SU-DHL-6 (cell line): Measurements from ENCODE around the gene SLC7A8.

Experiments
- CTCF ChIP-seq: fragments of 200-600 bp; sonication (generic); IDR thresholded peaks from one replicate; pipeline ENCODE4 v1.5.1; 2017; ENCODE audit warnings: antibody characterized with exemption, mild to moderate bottlenecking, low read length, moderate library complexity; ENCODE audit not compliant: insufficient read depth, poor library complexity, severe bottlenecking
- EZH2phosphoT487 ChIP-seq: fragments of 200-600 bp; sonication (generic), shearing (Covaris generic); conservative IDR thresholded peaks from 2 replicates; pipeline ENCODE4 v1.6.1; 2018; ENCODE audit warnings: mild to moderate bottlenecking, antibody characterized with exemption, low read length, moderate library complexity, mixed read lengths

DNA sequence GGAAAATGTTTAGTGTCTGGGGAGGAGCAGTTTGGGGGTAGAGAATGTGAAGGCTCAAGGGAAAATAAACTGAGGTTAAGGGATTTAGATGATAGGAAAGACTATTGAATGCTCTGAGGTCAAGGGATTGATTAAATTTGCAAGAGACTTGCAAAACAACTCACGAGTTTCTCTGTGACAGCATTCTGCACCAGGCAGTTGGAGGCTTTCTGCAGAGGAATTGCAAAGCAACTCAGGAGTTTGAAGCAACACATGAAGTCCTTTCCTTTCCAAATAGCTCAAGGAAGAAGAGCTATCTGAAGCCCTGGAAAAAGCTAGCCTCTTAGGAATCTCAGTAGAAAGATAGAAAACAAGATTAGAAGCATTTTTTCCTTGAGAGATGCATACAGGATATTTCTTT lies 23.9 kb downstream of the SLC7A8 start:
- TF ChIP-seq EZH2phosphoT487 (no peak), CTCF (no peak)
